T-helper 9 cell (primary cell): ENCODE measurements around the gene R3HCC1L.

Experiments
- DNase-seq: peaks from one replicate; pipeline ENCODE4 v3.0.0-alpha.2; 2020

The R3HCC1L gene

GRCh38 chr10:98262571-98262970 is 128.1 kb downstream of the R3HCC1L start:
- no peak for DNase-seq

- DNase-seq: no peak
Measured at GRCh38 chr10:98263088-98263487, 128.6 kb downstream of the R3HCC1L start.

DNA sequence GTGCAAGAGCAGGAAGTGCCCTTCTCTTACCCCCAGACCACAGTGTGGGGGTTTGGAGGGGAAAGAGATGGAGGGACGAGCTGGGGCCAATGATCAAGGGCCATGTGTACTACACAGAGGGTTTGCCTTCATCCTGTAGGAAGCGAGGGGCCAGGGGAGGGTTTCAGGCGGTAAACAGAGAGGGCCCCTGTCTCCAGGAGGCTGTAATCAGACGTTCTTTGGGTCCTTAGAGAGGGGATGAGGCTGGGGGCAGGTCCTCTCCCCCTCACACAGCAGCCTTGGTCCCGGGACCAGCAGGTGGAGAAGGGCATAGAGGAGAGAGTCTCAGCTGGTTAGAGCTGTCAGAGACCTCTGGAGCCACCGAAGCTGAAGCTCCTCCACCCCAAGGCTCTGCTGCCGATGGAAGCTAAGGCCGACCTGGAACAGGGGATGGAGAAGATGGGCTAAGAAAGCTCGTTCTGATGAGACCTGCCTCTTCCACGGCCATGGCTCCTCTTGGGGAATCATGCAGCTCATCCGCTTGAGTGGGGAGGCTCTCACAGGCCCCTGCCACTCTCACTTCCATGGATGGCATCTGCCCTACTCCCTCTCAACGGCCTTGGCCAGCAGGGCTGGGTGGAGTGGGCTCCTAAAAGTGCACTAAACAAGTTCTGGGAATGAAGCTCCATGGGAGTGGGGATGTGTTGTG is 130.1 kb downstream of the R3HCC1L start:
- no peak for DNase-seq

DNA sequence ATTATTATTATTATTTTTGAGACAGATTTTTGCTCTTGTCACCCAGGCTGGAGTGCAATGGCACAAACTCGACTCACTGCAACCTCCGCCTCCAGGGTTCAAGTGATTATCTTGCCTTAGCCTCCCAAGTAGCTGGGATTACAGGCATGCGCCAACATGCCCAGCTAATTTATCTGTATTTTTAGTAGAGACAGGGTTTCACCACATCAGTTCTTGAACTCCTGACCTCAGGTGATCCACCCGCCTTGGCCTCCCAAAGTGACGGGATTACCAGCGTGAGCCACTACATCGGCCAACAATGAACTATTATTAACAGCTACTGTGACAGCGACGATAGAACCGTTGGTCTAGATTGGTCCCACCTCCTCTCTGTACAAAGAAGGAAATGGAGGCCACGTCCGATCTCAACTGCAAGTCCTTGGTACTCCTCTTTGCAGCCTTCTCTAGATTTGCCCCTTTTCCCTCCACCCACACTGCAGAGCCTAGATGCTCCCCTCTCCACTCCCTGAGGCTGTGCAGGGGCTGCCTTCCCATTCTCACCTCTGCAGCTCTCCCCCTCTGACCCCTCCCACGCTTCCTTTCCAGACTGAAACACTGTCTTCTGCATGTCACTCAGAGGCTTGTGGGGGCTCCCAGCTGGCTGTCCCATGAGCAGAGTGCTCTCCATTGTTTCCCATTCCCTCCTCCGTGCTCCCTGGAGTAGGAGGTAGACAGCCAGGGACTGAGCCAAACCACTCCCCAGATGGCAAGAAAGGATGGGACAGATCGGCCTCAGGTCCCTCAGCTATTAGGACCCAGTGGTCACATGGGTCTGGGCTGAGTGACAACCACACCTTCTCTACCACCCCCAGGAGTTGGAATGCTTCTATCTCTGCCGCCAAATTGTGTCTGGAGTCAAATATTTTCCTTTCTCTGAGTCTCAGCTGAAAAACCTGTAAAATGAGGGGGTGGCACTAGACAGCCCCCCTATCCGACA is 131.2 kb downstream of the R3HCC1L start:
- no peak for DNase-seq

- no peak for DNase-seq
Measured at GRCh38 chr10:98266647-98267046, 132.2 kb downstream of the R3HCC1L start.

DNA sequence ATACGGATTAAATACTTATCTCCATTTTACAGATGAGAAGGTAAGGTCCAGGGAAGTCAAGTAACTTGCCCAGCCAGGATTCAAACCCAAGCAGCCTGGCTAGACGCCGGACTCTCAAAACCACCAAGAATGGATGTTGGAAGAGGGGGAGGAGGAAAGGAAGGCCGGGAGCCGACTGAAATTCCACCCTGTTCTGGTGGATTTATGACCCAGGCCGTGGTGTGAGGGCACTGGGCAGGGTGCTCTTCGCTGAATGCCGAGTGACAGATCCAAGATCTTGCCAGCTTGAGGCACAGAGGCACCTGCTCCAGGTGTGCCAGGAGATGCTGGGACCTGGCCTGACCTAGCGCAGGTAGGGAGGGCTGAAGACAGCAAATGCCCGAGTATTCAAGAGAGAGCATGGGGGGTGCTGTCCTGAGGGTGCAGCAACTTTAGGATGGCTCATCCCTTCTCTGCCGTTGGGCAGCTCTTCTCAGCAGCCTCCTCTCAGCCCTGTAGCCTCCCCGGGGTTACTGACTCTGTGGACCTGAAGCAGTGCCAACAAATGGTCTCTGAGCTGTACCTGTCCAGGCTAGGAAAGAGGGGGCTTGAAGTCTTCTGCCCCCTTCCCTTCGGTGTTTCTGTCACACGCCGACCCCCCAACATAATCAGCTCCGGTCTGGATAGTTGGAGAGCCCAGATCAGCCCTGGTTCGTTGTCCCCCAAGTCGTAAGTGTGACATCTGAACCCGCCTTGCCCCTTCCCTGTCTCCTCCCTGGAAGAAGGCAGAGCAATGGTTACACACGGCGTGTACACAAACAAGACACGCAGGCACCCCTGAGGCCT is 132.8 kb downstream of the R3HCC1L start:
- DNase-seq: no peak

DNA sequence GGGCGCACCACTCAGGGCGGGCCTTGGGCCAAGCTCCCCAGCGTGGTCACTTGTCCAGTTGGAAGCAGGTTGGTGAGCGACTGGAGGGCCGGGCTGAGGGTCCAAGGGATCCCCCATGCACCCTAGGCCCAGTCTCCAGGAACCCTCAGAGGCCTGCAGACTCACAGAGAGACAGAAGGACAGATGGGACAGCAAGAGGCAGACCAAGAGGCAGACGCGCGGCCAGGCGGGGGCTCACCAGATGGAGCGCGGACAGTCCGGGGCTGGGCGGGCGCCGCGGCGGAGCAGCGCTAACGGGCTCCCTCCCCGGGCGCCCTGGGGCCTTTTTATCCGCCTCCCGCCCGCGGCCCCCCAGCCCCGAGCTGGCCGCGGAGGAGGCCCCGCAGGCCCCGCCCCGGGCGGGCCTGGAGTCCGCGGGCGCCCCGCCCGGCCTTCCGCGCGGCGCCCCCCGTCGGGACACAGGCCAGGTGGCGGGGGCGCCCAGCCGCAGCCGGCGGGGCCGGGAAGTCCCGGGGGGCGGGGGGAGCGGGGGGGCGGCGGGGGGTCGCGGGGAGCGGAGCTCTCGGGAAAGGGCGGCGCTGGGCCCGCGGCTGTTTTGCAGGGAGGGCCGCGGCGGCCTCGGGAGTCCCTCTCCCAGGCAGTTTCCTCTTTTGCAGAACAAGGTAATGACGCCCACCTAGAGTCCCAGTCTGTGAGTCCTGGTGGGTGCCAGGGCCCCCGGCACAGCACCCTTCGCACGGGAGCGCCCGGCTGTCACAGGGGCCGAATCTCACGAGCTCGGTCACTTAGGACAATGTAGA is 133.6 kb downstream of the R3HCC1L start, which contains the start of gene LOXL4:
Gene LOXL4 (minus strand): TSS at position 301 of the 800 bp plus-strand sequence. CDS start 5,175 bp downstream, outside the sequence.
- no peak for DNase-seq

DNA sequence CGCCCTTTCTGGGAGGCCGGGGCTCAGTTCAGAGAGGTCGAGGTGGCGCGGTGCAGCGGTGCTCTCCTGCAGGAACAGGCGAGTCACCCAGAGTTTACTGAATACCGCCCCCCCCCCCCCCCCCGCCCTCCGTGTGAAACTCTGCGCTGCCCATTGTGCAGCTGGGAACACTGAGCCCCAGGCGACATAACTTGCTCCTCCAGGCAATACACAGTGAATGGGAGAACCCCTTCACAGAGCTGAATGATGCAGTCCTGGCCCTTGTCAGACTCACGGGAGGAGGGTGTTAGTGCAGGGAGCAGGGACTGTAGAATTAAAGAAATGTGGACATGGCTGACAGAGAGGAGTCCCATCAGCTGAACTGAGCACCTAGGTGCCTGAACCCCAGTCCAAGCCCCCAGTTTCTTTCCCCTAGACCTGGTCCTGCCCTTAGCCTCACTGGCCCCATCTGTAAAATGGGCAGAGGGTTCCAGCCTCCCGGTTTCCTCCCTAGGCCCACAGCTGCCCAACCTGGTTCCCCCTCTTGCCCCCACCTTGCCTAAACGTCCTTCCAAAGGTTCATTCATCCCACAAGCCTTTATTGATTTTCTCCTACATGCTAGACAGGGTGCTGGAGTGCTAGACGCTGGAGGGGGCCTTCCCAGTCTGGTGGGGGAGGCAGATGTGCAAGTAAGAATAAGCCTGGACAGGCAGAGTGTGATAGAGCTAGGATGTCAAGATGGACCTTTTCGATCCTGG is 134.4 kb downstream of the R3HCC1L start:
- no peak for DNase-seq

GRCh38 chr10:98269435-98269912 is 135.0 kb downstream of the R3HCC1L start:
- no peak for DNase-seq

DNA sequence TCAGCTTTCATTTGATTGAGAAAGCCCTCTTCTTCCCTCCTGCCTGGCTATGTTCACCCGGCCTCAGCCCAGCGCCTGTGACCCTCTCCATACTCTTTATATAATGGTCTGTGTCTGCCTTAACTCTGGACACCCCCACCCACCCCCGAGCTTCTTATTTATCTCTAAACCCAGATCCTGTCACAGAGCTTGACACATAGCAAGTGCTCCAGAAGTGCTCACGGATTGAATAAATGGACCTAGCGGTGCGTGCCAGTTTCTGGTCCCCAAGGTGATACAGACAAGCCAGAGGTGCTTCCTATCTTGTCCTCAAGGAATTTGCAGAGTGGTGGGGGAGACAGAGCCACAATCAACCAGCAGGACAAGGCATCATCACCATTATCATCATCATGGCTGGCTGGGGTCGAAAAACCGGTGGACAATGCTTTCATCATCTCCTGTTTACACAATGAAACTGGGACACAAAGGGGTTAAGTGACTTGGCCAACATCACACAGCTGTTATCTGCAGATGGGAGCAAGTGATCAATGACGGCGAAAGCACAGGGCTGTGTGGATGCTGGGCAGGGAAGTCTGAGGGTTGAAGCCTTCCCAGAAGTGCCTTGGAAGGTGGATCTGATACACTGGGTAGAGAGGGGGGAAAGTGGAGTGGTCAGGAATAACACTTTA is 135.8 kb downstream of the R3HCC1L start:
- DNase-seq: no peak

- DNase-seq: no peak
Measured at GRCh38 chr10:98270786-98271185, 136.3 kb downstream of the R3HCC1L start.

DNA sequence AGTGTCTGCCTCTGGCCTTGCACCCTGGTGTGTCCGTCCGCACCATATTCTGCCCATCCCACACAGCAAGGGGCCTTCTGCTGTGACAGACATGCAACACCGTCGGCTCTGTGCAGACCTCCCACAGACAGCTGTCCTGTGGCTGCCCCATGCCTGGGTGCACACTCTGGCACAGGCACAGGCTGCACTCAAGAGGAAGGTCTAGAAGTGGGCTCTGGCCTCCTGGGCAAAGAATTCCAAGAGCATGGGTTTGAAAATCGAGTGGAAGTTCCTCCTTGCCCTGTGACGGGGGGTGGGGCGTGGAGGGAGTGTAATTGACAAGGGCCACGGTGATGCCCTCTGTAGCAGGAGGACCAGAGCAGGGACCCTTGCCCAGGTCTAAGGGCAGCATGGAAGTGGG is 137.8 kb downstream of the R3HCC1L start:
- DNase-seq: no peak

GRCh38 chr10:98272656-98273055 is 138.2 kb downstream of the R3HCC1L start:
- no peak for DNase-seq

GRCh38 chr10:98273057-98273850 is 138.8 kb downstream of the R3HCC1L start:
- no peak for DNase-seq

- no peak for DNase-seq
Measured at GRCh38 chr10:98274562-98274961, 140.1 kb downstream of the R3HCC1L start.

- DNase-seq: no peak
Measured at GRCh38 chr10:98276311-98276710, 141.9 kb downstream of the R3HCC1L start.

DNA sequence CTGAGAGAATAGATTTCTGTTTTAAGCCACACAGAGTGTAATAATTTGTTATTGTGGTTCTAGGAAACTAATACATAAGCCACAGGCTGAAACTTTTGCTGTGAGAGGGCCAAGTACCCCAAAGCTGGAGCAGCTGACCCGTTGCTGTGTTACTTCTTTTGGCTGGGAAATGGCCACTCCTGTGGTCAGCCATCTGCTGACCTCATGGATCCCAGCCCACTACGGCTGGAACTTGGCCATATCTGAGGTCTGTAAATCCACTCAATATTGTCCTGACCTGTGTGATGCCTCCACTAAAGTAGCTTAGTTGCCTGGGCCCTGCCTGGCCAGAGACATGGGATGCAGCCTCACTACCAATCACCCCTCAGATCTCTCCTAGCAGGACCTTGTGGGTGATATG is 151.0 kb downstream of the R3HCC1L start:
- DNase-seq: no peak

GRCh38 chr10:98286419-98286818 is 152.0 kb downstream of the R3HCC1L start:
- no peak for DNase-seq

- DNase-seq: no peak
Measured at GRCh38 chr10:98287321-98287720, 152.9 kb downstream of the R3HCC1L start.

- no peak for DNase-seq
Measured at GRCh38 chr10:98289802-98290209, 155.3 kb downstream of the R3HCC1L start.
